Gastroesophageal sphincter (tissue), 3 donors: ENCODE measurements around the gene PPFIA1.

ENCODE experiments used
- CTCF ChIP-seq, 4 experiments: fragments of 200-600 bp in 2 of 4; fragments of 450-650 bp in 2 of 4; sonication (generic) in 1 of 4; IDR thresholded peaks; one replicate each; pipeline ENCODE4 v1.5.1; 2017 to 2019; ENCODE audit warnings: antibody characterized with exemption in 4 of 4, mild to moderate bottlenecking in 2 of 4, moderate library complexity in 2 of 4
- POLR2A ChIP-seq, 2 donors: fragments of 450-650 bp; IDR thresholded peaks; one replicate each; pipeline ENCODE4 v1.6.1; 2017; ENCODE audit warnings: antibody characterized with exemption in 2 of 2, mild to moderate bottlenecking in 2 of 2, moderate library complexity in 1 of 2

GRCh38 chr11:70333261-70333660 is 62.8 kb downstream of the PPFIA1 start:
- TF ChIP-seq CTCF (IDR thresholded peaks at IDR 0.05), result no peak
- no peak for TF ChIP-seq POLR2A (IDR thresholded peaks at IDR 0.05)
